Activated naive CD4-positive, alpha-beta T cell treated with anti-CD3 and anti-CD28 coated beads, Interleukin-2, amount 50 U/mL, for 72 hours (primary cell): ENCODE data around the gene EDN2. TPM values are rescaled to one million over a fixed set of nuclear protein-coding genes. Genes with fewer than 3 reads are reported as not detected.
A peak's percentile ranks its signal among the peaks of the same experiment; 100 is the strongest.

Source experiments
- ATAC-seq, 2 donors: fragments of 150-1000 bp; cut with Tn5 transposase; 2 replicates each; pipeline ENCODE4 v1.10.0; 2021; ENCODE audit warnings: mild to moderate bottlenecking in 2 of 2, moderate library complexity in 2 of 2
- DNase-seq, 2 donors: peaks; one replicate each; pipeline ENCODE4 v3.0.0; 2021 to 2022; ENCODE audit warnings: low spot score in 2 of 2
- H3K27ac Mint-ChIP-seq, 2 donors: one replicate each; pipeline ENCODE4 v1.8.0; 2022; ENCODE audit warnings: mild to moderate bottlenecking in 2 of 2, mixed read lengths in 2 of 2
- H3K36me3 Mint-ChIP-seq, 2 donors: one replicate each; pipeline ENCODE4 v1.8.0; 2022; ENCODE audit warnings: mixed read lengths in 2 of 2
- H3K9me3 Mint-ChIP-seq, 2 donors: one replicate each; pipeline ENCODE4 v1.8.0; 2022; ENCODE audit warnings: mixed read lengths in 2 of 2
- total RNA-seq, 2 donors: library from RNA; stranded (reverse); gene quantifications; one replicate each; pipeline ENCODE4 v1.2.3, GENCODE V29; 2022

The EDN2 gene
- total RNA-seq, 2 donors from 2014 or later = not detected

DNA sequence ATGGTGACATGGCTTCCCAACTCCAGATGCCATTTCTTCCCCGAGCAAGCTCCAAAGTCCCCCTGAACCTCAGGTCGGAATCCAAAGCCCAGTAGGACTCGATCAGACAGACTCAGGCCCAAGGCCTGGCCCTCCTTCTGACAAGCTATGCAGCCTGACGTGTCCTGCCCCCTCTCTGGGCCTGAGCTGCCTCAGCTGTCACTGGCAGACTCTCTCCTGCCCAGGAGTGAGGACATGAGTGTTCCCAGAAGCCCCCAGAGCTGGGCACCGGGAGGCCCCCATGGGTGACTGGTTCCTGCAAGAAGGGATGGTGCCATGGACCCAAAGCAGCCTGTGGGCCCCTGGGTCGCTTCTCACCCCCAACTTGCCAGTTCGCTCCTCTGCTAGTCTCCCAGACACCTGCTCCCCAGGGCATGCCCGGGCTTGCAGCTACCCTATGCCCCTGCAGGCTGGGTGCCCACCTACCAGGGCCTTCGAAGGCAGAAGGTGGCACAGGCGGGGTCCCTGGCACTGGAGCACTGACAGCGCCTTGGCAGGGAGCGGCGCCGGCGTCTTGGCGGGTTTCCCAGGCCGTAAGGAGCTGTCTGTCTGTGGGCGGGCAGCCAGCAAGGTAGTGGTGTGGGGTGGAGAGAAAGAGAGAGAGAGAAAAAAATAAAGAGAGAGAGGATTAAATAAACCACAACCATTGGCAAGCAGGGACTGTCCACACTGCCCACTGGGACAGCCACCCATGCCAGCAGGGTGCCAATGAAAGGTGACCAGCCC, 2.3 kb downstream of the EDN2 start:
- peak overlapping the region in 1 of 2 donors; percentile 68 for H3K27ac Mint-ChIP-seq
- H3K36me3 Mint-ChIP-seq = no peaks in the 10 kb centered on the region
- no peak for DNase-seq
- H3K9me3 Mint-ChIP-seq = no peaks in the 10 kb centered on the region
- no peak for ATAC-seq

DNA sequence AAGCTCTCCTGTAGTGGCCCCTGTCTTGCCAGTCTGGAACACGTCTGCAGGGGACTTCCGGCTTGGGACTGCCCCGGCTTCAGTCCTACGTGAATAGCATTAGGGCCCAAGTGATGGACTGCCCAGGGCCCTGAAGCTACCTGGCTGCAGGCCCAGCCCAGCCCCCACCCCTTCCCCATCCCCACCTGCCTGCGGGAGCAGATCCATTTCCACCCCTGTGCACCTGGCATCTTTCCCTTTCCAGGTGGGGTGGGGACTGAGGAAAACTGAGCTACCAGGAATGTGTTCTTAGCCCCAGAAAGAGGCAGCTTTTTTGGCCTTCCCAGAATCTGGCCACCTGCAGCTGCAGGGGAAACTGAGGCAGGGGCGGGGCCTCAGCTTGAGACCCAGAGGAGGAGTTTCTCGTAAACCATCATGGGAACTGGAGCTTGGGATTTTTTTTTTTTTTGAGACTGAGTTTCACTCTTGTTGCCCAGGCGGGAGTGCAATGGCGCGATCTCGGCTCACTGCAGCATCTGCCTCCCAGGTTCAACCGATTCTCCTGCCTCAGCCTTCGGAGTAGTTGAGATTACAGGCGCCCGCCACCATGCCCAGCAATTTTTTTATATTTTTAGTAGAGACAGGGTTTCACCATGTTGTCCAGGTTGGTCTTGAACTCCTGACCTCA, 3.2 kb downstream of the EDN2 start:
- Mint-ChIP-seq H3K36me3 (no peaks in the 10 kb centered on the region), H3K9me3 (no peaks in the 10 kb centered on the region), H3K27ac (peak overlapping the region in 1 of 2 donors; percentile 68)
- ATAC-seq (no peak), DNase-seq (no peak)

DNA sequence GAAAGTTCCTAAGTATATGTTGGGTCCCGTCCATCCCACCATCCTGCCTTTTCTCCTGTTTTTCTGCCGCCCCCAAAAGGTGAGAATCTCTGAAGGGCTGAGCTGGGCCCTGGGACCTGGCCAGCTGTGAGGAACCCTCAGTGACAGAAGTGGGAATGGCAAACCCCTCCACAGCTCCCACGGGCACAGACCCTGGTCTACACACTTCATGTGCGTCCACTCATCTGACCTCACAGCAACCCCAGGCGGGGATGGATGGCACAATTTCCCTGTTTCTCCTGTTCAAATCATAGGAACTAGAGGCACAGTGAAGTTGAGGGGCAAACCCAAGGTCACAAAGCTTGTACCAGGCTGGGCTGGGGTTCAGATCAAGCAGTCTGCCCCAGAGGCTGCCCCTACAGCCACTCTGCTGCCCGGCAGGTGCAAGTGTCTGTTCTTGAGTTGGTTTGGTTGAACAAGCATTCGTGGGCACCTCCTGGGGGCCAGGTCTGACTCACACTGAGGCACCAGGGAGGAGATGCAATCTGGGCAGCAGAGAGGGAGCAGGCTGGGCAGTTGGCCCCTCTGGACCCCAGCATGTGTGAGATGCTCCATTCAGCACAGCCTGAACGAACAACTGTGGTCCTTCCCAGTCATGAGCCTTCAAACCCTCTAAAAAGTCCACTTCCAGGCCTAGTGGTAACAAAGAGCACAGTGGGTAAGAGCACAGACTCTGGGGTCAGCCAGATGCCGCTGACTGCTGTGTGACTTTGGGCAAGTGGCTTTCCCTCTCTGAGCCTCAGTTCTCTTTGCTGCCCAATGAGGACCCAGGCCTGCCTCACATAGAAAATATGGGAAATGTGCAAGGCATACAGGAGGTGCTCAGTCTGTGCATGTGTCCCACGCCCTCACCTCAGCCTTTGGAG, 4.0 kb downstream of the EDN2 start:
- Mint-ChIP-seq H3K36me3 (no peaks in the 10 kb centered on the region), H3K27ac (no peak overlapping the region), H3K9me3 (no peaks in the 10 kb centered on the region)
- DNase-seq (no peak), ATAC-seq (no peak)

GRCh38 chr1:41479808-41480160, 4.7 kb downstream of the EDN2 start:
- Mint-ChIP-seq H3K27ac (peak overlapping the region in 1 of 2 donors; percentile 25), H3K9me3 (no peaks in the 10 kb centered on the region), H3K36me3 (no peaks in the 10 kb centered on the region)
- no peak for DNase-seq
- ATAC-seq = no peak

- ATAC-seq (no peak), DNase-seq (no peak)
- H3K9me3 Mint-ChIP-seq = no peaks in the 10 kb centered on the region
- H3K36me3 Mint-ChIP-seq = no peaks in the 10 kb centered on the region
- peak overlapping the region in 1 of 2 donors; percentile 25 for H3K27ac Mint-ChIP-seq
These were observed 5.3 kb downstream of the EDN2 start for GRCh38 chr1:41479000-41479807.

GRCh38 chr1:41478118-41478748, 6.2 kb downstream of the EDN2 start:
- H3K9me3 Mint-ChIP-seq = no peaks in the 10 kb centered on the region
- ATAC-seq (no peak), DNase-seq (no peak)
- H3K27ac Mint-ChIP-seq = peak overlapping the region in 1 of 2 donors; percentile 52
- no peaks in the 10 kb centered on the region for H3K36me3 Mint-ChIP-seq

DNA sequence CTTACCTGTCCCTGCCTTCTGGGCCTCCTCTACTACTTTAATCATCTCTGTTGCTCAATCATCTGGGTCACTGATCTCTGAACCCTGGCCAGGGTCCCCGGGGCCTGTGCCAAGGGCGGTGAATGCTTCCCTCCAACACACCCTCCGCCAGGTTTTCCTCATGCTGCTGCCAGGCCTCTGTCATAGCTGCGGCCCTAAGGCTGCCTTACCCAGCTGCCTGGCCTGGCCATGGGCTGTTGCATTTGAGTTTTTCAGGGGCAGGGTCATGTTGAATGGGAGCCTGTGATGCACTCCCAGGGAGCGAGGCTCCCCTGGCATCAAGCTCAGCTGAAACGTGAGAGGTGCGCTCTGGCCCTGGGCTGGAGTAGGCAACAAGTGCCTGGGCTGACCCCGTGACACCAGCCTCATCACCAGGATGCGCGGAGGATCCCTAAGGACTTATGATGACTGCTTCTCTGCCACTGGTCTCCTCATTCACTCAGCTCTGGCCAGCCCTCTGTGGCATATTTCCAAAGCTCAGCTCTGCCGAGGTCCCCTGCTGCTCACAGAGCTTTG, 7.6 kb downstream of the EDN2 start:
- no peaks in the 10 kb centered on the region for H3K36me3 Mint-ChIP-seq
- no peak overlapping the region for H3K27ac Mint-ChIP-seq
- DNase-seq (no peak), ATAC-seq (no peak)
- no peaks in the 10 kb centered on the region for H3K9me3 Mint-ChIP-seq

GRCh38 chr1:41475859-41476567, 8.5 kb downstream of the EDN2 start:
- Mint-ChIP-seq H3K36me3 (no peaks in the 10 kb centered on the region), H3K27ac (no peak overlapping the region), H3K9me3 (no peaks in the 10 kb centered on the region)
- no peak for ATAC-seq
- DNase-seq = no peak

- DNase-seq (no peak), ATAC-seq (no peak)
- Mint-ChIP-seq H3K9me3 (no peaks in the 10 kb centered on the region), H3K36me3 (no peaks in the 10 kb centered on the region), H3K27ac (no peak overlapping the region)
These were observed 9.1 kb downstream of the EDN2 start for GRCh38 chr1:41475346-41475745.

DNA sequence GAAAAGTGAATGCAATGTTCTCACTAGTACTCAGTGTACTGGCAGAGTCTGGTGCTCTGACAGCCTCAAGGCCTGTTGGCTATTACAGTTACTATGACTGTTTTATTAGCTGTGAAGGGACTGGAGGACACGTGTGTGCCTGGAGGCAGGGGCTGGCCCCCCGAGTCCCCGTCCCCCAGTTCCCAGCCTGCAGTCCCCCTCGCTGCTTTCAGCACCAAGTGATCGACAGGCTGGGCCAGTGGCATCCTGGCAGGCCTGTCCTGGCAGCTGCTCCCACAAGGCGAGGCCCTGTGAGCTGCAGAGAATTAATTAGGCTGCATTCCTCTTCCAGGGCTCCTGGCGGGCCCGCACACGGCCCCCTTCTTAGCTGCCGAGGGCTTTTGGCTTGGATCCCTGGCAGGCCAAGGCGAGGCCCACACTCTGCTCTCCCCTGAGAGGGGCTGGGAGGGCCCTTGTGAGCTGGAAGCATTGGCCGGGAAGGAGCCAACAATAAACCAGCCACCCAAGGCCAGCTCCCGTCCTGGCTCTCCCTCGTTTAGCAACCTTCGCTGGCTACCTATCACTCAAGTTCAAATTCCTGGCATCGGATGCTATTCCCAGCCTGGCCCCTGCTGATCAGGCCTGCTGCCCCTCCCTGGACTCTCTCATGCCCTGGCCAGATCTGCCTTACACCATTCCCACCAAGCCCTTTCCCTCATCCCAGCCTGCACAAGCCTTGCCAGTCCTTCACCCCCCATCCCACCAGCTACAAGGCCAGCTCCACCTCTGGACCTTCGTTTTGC, 9.8 kb downstream of the EDN2 start:
- no peaks in the 10 kb centered on the region for H3K9me3 Mint-ChIP-seq
- DNase-seq (no peak), ATAC-seq (no peak)
- H3K36me3 Mint-ChIP-seq = no peaks in the 10 kb centered on the region
- H3K27ac Mint-ChIP-seq = no peak overlapping the region

- Mint-ChIP-seq H3K9me3 (no peaks in the 10 kb centered on the region), H3K27ac (no peak overlapping the region), H3K36me3 (no peaks in the 10 kb centered on the region)
- DNase-seq (no peak), ATAC-seq (no peak)
These were observed 10.6 kb downstream of the EDN2 start for GRCh38 chr1:41473738-41474362.

- ATAC-seq (no peak), DNase-seq (no peak)
- H3K36me3 Mint-ChIP-seq = no peaks in the 10 kb centered on the region
- no peak overlapping the region for H3K27ac Mint-ChIP-seq
- H3K9me3 Mint-ChIP-seq = no peaks in the 10 kb centered on the region
These were observed 12.8 kb downstream of the EDN2 start for GRCh38 chr1:41471658-41472057.

DNA sequence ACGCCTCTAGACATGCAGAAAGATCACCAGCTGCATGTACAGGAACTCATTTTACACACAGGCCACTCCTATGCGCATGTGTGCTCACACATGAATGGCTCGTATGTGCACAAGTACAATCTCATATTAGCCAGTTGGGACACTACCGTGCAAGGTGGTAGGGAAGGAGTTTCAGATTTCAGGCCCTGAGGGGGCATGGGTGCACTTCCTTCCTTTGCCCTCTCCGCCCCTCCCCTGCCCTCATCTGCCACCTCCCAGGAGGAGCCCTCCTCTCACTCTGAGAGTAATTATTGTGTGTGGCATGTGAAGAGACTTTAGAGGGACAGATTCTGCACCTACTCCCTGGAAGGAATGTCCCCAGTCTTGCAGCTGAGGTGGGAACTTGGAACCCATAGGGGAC, 14.8 kb downstream of the EDN2 start:
- no peaks in the 10 kb centered on the region for H3K9me3 Mint-ChIP-seq
- no peaks in the 10 kb centered on the region for H3K36me3 Mint-ChIP-seq
- no peak overlapping the region for H3K27ac Mint-ChIP-seq
- DNase-seq (no peak), ATAC-seq (no peak)

DNA sequence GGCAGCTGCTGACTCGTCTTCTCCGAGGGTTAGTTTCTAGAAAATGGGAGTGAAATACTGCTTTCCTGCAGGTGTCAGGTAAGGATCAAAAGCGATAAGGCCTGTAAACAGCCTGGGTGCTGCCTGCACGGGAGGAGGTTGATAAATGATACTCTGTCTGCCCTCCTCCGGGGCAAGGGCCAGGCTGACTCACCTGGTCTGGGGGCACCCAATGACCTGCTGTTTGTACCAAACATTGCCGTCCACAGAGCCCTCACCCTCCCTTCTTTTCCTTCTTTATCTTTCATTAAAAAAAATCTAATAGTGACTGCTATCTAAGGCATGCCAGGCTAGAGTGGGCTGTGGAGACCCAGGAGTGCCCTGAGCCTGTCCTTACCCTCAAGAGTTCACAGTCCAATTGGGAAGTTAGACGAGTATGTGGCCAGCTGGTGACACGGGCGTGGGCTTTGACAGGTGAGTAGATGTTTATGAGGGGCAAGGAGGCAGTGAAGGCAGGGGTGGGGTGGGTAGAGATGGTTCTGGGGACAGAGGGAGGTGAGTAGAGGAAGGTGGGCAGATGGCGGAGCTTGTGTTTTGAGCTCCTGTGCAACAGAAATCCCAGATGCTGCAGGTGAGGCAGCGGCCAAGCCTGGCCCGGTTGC, 16.2 kb downstream of the EDN2 start:
- Mint-ChIP-seq H3K9me3 (no peaks in the 10 kb centered on the region), H3K36me3 (no peaks in the 10 kb centered on the region), H3K27ac (no peak overlapping the region)
- ATAC-seq (no peak), DNase-seq (no peak)
